ENCODE results near the gene GRAMD1B.
A peak's percentile ranks its signal among the peaks of the same experiment; 100 is the strongest.

Gene GRAMD1B

DNA sequence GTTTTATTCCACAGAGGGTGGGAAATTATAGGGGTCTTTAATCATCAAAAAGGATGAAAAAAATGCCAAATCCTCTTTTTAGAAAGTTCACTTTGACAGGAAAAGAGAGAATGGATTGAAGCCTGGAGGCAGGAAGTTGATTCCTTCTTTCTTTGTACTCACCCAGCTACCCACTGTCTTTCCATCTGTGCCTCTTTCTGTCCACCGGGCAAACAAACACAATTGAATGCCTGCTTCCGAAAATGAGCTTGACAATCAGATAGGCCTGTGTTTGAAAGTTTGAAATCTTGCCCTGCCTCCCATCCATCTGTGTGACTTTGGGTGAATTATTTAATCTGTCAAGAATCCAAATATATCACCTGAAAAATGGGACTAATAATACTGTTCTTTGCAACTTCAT, 143.2 kb downstream of the GRAMD1B start:
- no peak for DNase-seq

DNA sequence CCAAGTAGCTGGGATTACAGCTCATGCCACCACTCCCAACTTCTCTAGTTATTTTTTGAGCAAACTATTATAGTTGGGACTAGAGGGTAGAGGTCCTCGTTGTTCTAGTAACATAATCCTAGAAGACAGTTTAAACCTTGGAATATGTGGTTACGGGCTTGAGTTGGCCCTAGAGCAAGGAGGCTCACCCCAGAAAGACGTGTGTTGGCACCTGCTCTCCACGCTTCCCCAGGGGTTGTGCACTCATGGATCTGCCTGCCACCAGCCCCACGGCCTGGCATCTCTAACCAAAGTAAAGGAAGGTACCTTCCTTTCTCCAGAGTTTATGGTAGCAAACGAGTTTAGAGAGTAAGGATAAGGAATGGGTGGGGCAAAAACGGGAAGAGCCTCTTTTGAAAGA, 145.4 kb downstream of the GRAMD1B start:
- DNase-seq = no peak

DNA sequence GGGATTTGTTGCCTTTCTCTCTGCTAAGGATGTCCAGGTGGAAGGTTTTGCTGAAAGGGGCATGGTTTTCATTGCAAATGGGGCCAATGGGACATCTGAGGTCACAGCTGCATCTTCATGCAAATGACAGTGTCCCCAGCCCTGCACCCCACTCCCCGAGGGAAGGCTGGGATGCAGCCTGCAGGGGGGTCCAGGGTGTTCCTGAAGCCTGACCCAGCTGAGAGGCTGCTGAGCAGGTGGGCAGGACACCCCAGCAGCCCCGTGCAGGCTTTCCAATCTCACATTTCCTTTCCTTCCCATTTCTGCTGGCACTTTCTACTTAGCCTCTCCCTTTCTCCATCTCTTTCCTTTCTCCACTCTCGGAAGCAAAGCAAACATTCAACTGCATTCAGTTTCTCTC, 146.0 kb downstream of the GRAMD1B start:
- no peak for DNase-seq

DNA sequence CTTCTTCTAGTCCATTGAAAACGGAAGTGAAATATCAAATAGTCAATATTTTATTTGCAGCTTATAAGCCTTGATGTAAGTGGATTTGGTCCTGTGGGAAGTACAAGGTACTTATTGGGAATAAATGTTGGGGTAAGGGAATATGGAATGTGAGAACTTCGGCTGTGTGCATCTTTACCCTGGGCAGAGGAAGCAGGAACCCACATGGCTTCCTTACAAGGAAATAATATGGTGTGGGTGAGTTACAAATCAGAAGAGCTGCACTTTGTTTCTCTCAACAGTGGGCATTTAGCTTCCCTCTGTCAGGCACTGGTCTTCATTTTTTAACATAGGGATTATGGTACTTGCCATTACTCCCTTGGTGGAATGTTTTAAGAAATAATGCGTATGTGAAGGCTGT, 146.4 kb downstream of the GRAMD1B start:
- no peak for DNase-seq

DNA sequence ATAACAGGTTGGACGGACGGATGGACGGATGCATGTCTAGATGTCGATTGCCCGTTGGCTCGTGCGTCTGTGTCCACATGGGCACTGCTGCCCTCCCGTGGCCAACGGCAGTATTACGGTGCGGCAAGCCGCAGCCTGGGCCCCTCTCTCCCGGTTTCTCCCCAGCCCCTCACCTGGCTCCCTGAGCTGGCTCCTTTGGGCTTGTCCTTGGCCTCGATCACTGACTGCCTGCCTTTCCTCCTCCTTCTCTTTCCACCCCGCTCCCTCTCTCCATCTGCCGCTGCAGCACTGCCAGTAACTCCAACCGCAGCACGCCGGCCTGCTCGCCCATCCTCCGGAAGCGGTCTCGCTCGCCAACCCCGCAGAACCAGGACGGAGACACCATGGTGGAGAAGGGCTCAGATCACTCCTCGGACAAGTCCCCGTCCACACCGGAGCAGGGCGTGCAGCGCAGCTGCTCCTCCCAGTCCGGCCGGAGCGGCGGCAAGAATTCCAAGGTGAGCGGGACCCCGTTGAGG, 147.1 kb downstream of the GRAMD1B start:
- DNase-seq = peak; percentile 52 to 78 (median 59)

DNA sequence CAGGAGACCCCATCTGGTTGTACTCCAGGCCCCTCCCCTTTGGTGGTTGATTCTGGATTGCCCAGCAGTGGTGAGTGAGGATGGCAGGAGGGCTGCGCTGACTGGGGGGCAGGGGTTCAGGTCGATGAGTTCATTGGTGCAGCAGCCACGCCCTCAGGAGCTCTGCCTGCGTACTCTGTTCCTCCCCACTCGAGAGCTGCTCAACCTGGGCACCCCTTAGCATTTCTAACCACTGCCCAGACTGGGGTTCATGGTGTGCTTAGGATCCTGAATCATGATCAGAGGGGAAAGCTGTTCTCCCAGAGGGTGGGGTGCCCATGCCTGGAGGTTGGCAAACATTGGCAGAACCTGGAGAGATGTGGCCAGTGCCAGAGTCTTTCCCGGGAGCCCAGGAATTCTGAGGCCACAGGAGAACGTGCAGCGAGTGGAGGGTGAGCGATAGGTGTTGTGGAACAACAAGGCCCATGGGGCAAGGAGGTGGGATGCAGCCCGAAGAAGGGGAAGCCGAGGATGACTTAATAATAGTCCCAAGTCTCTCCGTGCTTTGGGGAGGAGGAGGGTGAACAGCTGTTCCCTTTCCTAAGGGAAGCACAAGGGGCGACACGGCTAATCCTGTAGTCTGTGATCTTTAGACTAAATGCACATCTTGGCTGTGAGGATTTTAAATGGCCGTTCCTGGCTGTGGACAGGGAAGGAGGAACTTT, 148.9 kb downstream of the GRAMD1B start:
- DNase-seq = no peak

DNA sequence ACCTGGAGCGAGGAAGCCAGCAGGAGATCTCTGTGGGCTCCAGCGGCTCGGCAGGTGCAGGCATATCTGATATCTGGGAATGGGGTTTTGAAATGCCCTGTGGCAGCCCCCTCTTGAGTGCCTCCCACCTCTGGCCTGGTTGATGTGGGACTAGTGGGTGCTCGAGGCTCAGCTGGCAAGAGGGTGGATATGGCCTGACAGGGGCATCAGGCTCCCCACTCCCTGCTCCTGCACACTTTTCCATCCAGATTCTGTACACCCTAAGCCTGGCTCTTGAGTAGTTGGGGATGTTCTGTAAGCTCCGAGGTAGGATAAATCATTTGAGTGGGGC, 149.4 kb downstream of the GRAMD1B start:
- DNase-seq = no peak

DNA sequence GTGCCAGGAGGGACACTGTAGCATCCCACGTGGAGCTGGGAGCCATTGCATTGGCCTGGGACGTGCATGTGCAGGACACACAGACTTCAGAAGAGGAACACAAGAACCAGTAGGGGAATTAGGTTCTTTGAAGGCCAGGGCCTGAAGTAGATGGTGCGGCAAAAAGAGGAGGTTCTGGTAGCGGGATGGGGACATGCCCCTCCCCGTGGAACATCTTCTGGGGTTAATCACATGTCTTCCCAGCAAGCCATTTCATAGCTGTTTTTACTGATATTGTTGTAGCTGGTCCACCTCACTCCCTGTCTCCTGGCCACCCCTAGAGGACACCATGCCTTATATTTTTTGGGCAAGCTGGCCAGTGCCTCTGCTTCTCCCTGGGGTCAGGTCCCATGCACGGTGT, 150.1 kb downstream of the GRAMD1B start:
- DNase-seq = no peak

DNA sequence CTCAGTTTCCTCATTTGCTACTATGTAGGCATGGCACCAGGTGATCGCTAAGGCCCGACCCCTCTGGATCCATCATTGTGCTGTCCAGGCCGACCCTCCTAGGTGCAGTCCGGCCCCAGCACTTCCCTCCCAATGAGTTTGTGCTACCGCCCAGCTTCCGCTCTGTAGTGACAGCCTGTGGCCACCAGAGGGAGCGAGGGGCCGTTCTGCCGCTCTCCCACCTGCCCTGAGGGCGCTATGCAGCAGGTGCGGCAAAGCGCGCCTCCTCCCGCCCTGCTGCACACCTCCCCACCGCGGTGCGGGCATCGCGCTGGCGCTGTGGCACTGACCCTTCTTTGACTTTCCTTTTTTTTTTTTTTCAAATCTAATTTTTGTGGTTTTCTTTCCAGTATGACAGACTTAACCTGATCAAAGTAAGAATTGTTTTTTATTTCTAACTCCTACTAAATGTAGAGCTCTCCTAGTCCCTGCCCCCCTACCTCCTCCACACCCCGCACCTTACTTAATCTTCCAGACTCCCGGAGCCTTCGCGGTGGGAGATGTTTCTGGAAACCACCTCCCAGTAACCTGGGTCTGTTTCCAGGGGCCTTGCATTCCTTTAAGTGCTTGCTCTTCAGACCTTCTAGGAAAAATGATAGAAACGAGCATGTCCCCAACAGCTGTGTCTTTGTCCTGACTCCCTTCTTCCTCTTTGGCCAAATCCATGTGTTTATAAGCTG, 150.6 kb downstream of the GRAMD1B start:
- DNase-seq = peak; percentile 70 to 87 (median 79)

DNA sequence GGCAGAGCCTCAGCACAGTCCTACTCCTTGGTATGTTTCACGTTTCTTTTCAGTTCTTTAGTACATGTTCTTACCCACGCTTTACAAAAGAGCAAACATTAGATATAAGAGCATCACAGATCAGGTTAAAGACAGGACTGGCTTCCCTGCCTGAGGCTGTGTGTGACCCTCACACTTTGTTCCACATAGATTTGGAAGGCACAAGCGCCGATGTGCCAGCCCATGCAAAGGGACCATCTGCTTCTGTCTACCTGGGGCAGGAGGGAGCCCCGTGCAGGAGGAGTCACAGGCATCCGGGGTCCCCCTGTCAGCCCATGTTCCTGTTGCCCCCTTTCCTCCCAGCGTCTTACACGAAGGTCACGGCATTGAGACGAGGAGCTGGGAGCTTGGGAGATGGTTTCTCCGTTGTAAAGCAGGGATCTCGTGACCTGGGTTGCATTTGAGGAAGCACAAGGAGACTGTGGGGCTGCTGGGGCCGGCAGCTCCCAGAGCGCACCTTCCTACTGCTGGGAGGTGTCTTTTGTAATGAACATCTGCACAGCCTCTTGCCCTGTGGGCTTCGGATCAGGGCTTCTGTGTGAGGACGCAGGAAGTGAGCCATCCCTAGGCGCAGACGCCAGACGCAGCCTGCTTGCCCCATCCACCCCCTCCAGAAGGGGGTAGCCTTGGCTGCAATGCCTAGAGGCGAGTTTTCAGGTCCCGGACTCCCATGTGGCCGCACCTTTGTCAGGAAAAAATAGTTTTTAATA, 151.8 kb downstream of the GRAMD1B start:
- DNase-seq = no peak

DNA sequence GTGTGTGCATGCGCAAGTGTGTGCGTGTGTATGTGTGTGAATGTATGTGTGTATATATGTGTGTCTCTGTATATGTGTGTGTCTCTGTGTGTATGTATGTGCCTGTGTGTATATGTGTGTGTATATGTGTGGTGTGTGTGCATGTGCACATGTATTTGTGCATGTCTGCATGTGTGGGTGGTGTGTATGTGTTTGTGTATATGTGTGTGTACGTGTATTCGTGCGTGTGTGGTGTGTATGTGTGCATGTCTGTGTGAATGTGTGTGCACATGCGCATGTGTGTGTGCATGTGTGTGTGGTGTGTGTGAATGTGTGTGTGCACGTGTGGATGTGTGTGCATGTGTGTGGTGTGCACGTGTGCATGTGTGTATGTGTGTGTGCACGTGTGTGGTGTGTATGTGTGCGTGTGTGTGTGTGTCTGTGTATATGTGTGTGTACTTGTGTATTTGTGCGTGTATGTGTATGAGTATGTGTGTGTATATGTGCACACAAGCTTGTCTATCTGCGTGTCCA, 153.0 kb downstream of the GRAMD1B start:
- no peak for DNase-seq

DNA sequence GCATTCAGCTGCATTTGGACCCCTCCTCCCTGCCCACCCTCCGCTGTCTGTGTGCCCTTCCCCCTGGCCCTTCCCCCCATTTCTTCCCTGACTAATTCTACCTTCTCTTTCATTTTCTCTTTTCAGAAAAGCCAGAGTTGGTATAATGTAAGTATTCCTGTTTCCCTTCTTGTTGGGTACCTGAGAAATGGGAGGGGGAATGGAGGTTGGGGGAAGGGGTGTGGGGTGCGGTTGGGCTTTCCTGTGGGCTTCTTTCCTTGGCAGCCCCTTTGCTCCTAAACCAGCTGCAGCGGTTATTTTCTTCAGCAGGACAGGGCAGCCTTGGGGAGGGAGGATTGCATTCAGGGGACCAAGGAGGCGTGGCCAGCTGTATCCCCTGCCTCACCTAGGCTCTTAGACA, 154.1 kb downstream of the GRAMD1B start:
- no peak for DNase-seq

DNA sequence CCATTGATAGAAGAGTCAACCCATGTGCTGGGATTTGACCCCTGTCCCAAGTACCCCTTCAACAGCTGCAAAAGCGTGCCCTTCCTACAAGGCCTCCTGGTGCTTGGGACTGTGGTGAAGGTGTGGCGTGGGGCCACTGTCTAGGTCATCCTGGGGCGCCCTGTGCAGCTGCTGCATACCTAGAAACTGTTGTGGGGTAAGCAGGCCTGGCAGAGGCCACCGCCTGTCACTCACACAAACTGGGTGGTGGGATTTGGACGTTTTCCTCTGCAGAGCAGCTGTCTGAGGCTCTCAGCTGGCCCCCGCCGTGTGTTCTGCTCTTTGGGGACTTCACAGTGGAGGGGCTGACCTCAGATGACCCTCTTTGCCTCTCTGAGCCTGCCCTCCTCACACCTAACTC, 154.7 kb downstream of the GRAMD1B start:
- DNase-seq = no peak

DNA sequence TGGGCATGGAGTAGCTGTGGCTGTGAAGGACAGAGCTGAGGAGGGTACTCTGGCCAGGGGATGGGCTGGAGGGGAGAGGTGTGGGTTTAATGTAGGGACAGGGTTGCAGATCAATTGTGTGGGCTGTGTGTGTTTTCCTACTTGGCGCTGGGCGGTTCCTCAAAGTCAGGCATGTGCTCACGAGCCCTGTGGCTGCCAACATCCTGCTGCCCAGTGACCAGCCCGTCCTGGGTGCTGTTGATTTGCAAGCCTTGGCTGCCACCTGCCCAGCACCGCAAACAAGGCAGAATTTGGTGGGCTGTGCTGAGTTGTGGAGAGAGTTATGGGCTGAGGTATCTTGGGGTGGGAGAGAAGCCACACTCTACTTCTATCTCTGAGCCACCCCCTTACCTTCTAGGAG, 155.1 kb downstream of the GRAMD1B start:
- no peak for DNase-seq

DNA sequence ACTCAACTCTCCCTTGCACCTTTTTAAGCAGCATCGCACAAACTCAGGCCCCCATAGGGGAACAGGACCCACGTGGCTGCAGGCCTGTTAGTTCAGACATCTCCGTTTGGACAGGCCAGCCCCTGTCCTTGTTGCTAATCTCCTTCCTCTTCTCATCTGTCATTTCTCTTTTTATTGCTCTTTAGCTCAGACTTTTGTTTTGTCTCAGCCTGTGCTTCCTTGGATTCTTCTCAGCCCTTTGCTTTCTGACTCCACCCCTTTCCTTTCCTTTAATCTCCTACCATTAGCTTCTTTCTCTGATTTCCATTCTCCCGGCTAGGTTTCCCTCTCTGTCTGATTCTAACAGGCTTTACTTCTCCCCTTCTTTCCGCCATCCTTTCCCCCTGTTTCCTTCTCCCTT, 155.6 kb downstream of the GRAMD1B start:
- no peak for DNase-seq

DNA sequence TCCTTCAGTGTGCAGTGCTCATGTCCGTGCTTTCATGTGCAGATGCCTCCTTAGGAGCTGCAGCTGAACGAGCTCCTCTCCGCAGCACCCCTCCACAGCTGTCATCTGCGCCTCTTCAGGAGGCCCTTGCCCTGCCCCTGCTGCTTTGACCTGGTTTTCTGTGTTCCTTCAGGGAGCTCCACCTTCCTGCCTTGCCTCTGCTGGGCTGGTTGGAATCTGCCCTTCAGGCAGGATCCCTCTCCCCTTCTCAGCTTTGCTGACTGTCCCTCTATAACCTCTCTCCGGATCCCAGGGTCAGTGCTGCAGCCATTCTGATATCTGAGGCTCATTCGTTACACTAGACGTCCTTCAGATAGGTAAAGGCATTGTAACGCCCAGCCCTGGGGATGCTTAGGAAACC, 156.5 kb downstream of the GRAMD1B start:
- no peak for DNase-seq

DNA sequence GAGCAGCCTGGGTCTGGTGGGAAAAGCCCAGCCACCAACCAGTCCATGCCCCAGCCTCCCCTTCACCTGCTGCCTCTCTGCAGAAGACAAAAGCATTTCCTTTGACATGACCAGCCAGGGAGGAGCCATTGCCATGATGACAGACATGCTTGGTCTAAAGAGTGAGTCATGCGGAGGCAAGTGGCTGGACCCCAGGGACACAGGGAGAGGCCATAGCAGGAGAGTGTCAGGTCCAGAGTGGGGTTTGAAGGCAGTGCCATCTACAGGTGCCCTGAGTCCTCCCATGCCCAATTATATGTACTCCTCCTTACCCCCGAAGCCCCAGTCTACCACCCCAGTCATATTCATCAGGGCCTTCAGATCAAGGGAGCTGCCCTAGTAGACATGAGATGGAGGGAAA, 157.0 kb downstream of the GRAMD1B start:
- no peak for DNase-seq

DNA sequence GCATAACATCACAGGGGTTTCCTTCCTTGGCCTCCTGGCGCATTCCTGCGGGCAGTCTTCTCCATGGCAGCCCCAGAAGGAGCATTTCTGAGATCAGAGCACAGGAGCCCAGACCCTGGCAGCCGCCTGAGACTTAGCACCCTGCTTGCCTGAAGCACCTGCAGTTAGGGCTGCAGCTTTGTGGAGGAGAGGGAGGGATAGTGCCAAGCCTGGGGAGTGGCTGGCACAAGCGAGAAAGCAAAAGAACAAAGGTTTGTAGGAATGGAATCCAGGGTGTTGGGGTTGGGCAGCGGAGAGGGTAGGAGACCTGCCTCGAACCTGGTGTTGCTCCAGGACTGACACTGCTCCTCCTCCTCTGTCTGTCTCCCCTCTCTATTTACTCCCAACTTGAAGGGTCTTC, 157.5 kb downstream of the GRAMD1B start:
- DNase-seq = no peak

DNA sequence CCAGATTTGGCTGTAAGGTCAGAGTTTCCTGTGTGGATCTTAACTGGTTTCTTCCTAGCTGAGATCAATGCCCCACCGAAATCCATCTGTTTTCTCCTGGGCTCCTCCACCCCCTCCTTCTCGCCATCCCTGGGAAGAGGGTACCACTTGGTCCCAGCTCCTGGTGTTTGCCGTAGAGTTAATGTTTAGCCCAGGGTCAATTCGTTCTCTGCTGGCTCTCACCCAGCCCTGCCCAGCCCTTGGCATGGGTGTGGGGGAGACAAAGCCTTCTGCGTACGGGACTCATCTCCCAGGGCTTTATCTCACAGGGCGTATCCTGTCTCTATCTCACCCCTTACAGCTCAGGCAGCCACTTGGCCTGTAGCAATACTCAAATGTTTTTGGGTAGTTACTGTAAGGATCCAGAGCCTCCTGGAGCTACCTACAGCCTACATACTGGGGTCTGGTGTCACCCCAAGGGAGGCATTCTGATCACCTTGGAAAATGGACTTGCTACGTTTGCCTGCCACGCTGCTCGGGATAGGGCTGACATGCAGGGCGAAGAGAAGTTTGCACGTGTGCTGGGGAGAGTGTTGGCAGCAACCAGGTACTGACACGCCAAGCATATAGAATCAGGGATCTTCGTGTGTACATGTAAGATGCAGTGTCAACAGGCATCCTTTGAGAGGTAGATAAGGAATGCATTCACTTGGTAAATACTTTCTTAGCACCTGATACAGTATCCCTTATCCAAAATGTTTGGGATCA, 158.2 kb downstream of the GRAMD1B start:
- no peak for DNase-seq

DNA sequence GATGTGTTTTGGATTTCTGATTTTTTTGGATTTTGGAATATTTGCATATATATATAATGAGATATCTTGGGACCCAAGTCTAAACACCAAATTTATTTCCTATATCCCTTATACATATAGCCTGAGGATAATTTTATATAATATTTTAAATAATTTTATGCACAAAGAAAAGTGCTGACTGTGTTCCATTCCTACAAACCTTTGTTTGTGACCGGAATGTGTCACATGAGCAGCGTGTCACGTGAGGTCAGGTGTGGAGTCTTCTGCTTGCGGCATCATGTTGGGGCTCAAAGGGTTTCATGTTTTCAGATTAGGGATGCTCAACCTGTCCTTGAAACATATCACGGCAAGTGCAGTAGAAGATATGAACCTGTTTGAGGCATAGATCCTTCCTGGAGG, 158.8 kb downstream of the GRAMD1B start:
- no peak for DNase-seq

DNA sequence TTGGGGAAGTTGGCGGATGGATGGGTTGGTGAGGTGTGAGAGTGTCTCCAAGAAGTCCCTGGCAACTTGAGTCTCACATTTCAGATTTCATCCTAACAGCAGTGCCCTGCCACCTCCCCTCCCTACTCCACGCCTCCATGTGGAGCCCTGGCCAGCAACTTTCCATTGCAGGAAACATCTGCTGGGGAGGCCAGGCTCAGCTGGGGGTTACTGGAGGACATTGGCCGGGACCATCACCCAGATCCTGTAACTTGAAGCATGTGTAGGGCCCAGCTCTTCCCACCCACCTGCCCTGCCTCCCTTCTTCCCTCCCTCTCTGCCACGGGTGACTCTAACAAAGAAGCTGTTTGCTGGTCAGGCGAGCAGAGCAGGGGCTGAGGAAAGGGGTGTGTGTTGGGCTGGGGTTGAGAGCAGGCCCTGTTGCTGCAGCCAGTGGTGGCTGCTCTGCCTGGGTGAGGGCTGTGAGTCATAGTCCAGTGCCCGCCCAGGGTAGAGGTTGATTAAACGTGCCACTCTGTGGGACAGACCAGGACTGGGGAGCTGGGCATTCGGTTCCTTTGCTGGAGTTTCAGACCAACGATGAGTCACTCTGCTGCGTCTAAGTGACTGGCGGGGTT, 160.3 kb downstream of the GRAMD1B start:
- DNase-seq = no peak

DNA sequence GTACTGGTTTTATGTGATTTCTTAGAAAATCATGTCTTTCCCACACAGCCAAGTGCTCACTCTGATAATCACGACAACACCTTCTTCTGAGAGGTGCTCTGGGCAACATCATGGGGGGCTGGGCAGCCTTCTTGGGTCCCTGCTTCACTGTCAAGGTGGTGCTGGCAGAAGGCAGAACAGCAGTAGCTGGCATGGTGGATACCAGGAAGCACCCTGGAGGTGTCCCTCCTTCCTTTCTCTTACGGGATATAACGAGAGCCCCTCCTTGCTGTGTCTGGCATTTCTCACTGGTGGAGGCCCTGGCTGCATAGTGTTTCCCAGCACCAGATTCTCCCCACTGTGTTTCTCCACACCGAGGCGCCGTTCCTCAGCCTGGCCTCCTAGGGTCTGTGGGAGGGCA, 163.5 kb downstream of the GRAMD1B start:
- DNase-seq = no peak

All from NCI-H1417 (cell line).